NOMO-1 treated with DMSO at 0.1 percent for 48 hours (cell line): Measurements from ENCODE around the gene CNTN4.

Experiments
- DNase-seq: peaks from one replicate; lab custom pipeline; 2025; ENCODE audit not compliant: unreplicated experiment; lab: John Stamatoyannopoulos, UW

CNTN4 gene

GRCh38 chr3:2661078-2661477 is 562.4 kb downstream of the CNTN4 start:
- DNase-seq: no peak

GRCh38 chr3:2677501-2677900 is 578.8 kb downstream of the CNTN4 start:
- no peak for DNase-seq

DNA sequence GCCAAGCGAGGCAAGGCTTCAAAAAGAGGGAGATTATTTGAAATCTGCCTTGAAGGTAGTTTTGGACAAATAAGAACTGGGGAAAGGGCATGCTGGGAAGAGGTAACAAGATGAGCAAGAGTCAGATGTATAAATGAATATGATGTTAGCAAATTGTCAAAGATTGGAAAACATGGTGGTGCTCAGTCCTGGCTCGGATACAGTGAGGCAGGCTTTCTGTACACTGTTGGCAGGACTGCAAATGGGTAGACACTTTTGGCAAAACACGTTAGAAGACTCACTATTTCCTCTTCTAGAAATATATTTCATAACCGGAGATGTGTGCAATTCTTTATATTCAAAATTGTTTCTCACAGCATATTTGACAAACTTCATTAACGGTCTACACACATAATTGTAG is 581.6 kb downstream of the CNTN4 start:
- DNase-seq: no peak

GRCh38 chr3:2684046-2684445 is 585.4 kb downstream of the CNTN4 start:
- no peak for DNase-seq

DNA sequence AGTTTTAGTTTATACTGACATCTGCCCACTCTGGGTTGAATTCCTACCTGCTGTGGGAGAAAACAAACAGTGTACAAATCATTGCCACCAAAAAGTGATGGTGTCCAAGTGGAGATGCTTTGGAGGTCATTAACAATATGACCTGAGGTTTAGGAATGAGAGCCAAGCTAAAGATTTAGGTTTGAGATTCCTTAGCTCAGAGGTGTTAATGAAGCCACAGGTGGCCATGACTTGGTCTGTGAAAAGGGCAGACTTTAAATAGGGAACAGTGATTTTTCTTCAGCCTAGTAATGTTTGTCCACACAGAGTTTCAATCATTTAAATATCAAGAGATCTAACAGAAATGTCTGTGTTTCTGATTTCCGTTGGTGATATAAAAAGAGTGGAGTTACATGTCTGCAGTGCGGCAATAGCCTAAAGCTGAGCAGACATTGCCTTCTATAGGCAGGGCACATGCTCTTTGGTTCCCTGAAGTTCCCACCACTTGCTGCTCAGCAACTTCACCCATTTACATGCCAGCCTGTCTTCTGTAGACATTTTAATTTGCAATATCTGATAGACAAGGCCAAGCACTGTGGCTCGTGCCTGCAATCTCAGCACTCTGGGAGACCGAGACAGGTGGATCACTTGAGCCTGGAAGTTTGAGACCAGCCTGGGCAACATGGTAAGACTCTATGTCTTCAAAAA is 588.3 kb downstream of the CNTN4 start:
- no peak for DNase-seq

- DNase-seq: no peak
Measured at GRCh38 chr3:2697589-2697988, 598.9 kb downstream of the CNTN4 start.

- no peak for DNase-seq
Measured at GRCh38 chr3:2701471-2701870, 602.8 kb downstream of the CNTN4 start.

- DNase-seq: peak; percentile 24
Measured at GRCh38 chr3:2706144-2706835, 607.6 kb downstream of the CNTN4 start.

DNA sequence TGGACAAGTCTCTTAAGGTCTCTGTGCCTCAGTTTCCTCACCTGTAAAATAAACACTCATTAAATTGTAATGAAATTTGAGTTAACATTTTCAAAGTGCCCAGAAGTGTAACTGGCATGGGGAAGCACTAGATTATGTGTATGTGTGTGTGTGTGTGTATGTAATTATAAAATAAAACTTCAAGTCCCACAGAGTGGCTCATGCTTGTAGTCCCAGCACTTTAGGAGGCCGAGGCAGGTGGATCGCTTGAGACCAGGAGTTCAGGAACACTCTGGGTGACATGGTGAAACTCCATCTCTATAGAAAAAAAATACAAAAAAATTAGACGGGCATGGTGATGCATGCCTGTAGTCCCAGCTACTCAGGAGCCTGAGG is 608.2 kb downstream of the CNTN4 start:
- DNase-seq: no peak

DNA sequence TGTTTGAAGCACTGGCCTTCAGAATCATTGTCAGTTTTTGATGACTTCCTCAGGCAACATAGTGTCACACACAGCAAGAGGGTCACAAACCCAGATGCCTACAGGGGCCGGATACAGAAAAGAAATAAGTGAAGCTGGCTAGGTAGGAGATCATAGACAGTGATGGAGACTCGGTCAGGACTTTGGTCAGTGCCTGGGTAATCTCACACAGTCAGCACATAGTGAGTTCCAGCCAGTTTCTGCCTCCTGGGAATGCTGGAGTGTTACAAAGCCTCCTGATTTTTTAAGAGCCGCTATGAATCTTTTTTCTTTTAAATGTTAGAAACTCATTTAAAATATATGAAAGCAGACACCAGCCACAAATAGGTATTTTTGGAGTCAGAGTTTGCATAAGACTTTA is 612.4 kb downstream of the CNTN4 start:
- DNase-seq: no peak

DNA sequence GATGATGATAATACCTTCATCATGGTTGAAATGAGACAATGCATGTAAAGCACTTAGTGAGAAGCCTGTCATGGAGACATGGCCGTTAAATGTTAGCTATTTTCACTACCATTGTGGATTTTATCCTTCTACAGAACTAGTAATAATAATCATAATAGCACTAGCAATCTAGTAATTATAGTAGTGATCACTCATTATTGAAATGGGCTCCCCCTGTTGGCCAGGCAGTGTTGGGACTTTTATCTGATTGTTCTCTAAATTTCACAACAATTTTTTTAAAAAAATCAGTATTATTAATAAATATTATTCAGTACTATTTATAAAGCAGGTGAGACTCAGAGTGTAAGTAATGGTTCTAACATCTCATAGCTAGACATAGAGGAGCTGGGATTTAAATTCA is 615.3 kb downstream of the CNTN4 start:
- no peak for DNase-seq

- peak; percentile 72 for DNase-seq
Measured at GRCh38 chr3:2714834-2715233, 616.2 kb downstream of the CNTN4 start.

DNA sequence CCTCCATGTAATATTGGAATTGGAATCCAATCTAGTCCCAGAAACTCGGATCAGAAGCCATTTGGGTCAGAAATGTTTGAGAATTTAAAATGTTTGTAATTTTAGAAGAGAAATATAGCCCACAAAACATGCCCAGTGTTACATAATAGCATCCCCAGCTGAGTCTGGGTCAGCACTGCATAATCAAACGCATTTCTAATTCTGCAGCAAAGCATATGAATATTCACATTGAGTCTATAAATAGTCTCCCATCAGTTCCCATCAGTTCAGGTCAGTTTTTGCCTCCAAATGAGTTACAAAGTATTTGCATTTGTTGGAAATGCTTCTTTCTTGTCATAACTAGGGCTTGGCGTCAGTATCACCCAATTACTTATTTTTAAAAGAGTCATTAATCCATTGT is 628.4 kb downstream of the CNTN4 start:
- DNase-seq: no peak

DNA sequence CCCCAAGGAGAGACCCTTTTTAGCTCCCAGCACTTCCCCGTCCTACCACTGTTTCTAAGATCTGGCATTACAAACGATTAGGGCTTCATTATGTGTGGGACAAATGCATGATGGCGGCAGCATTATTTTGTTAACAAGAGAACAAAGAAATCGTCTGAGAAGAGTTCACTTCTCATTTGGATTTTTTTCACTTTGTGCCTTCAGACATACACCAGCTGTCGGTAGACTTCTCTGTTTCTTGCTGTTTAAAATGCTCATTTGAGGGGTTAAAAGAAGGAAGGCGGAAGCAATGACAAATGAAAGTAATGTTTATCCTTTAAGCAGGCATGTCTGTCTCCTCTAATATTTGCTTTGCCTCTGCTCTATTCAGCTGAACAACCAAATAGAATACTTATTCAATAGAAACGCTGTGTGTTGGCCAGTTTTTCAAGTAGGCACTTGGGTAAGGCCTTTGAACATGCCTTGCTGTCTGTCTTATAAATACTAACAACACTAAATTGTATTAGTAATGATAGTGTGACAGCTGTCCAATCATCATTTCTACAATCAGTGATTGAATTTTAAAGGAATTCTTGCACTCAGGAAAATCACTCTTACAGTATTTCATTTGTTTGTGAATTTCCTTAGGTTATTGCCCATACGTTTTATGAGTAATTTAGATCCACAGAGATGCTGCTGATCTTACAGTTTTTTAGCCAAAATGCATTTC is 629.1 kb downstream of the CNTN4 start:
- no peak for DNase-seq

DNA sequence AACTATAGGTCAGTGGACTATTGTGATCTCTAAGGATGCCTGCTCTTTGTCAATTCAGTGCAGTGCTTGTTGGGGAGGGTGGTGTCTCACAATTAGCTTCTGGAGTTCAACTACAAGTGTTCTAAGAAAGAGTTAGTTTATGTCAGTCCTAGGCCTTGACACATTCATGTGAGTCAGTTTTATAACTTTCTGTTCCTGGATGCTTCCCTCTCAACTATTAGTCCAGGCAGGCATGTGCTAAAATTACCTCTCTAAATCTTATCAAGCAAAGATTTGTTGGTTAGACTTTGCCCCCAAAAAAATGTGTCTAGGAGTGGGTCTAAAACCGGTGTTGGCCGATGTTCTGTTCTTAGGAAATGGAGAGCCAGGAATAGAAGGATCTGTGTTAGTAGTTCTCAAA is 633.2 kb downstream of the CNTN4 start:
- DNase-seq: no peak

DNA sequence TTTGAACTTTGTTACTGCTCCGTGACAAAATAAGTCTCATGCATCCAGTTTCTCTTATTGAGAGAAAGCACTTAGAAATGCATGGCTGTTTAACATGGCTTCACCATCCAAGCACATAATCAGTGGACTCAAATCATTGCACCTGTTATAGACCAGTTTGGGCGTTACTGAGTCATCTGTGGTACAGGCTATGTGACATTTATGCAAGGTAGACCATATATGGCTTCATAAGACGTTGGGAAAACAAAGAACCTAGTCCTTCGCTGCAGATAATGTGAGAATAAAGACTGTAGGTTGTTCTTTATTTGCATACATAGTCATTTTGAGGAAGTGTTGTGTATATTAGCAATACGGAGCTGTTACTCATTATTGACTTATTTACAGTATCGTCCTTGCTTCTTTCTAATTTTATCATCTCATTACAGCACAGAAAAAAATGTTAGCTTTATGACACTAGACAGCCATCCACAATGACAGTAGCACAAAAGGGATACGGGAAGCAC is 636.8 kb downstream of the CNTN4 start:
- DNase-seq: no peak

DNA sequence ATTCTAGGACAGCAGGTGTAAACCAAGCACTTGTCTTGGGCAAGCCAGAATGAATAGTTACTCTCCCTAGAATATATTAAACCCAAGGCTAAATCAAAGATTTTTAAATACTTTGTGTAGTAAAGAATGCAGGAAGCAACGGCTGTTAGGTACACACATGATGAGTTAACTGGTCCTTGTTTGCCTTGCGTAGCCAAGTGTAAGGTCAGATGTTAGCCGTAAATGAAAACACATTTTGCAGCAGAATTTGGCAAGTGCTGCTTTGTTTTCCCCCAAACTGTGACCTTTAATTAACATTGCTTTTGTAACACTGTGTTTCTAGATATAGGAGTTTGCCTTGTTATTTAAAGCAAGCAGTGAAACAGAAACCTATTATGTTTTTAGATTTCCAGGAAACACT is 642.9 kb downstream of the CNTN4 start:
- no peak for DNase-seq

DNA sequence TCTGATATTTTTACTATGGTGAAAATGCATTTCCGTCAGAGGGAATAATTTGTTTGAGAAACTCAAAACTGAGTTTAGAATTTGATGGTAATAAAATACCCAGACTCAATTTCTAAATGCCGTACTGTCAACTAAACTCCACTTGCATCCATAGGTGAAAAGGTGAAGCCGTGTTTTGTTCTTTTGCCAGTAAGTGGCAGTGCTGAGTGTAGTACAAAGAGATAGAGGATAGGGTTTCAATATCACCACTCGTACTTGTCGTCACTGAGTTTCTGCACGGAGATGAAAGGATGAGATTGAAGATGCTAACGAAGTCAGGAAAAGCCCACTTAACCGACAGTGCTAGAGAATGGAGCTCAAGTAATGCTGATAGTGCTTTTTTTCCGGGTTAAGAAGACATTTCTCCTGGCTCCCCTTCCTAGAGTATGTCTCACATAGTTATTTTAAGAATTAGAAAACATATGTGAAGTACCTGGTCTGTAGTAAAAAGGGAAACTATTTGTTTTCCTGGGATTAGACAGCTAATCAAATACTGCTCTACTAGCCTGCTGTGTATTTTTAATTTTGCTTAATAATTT is 666.4 kb downstream of the CNTN4 start:
- DNase-seq: peak; percentile 1

GRCh38 chr3:2770451-2770850 is 671.8 kb downstream of the CNTN4 start:
- no peak for DNase-seq

GRCh38 chr3:2771193-2771592 is 672.5 kb downstream of the CNTN4 start:
- DNase-seq: no peak

DNA sequence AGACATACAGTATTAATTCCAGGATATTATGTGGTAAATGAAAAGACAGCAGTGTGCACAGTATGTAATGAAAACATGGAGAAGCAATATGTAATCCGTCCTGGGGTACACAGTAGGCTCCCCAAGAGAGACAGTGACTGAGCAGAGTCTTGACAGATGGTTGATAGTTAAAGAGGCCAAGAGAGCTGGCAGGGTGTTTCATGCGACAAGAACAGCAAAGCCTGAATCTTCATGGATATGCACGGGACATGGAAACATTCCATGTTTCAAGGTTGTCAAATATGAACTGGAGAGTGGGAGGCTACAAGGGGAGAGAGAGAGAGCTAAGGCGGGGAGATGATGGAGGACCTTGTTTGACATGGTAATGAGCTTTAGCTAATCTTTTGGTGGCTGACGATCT is 673.1 kb downstream of the CNTN4 start:
- DNase-seq: no peak

GRCh38 chr3:2772803-2773202 is 674.1 kb downstream of the CNTN4 start:
- DNase-seq: no peak
